Liver (tissue), 9 donors: ENCODE results near the gene FBN1. TPM values are rescaled to one million over a fixed set of nuclear protein-coding genes. Genes with fewer than 3 reads are reported as not detected.

Experiments used
- DNase-seq: peaks from one replicate; pipeline ENCODE4 v3.0.0-alpha.2; 2017; ENCODE audit warnings: low spot score
- H3K27ac ChIP-seq, 2 donors: one replicate each; pipeline ENCODE4 v1.7.0; 2013; ENCODE audit warnings: inconsistent platforms in 2 of 2, low read length in 2 of 2, control low read depth in 1 of 2, low read depth in 1 of 2, mild to moderate bottlenecking in 1 of 2
- H3K27me3 ChIP-seq, 4 donors: one replicate each; pipeline versions ENCODE4 v1.6.1 to v1.7.0; 2013; ENCODE audit warnings: low read length in 3 of 4, inconsistent platforms in 1 of 4, mild to moderate bottlenecking in 1 of 4, moderate library complexity in 1 of 4; ENCODE audit not compliant: control insufficient read depth in 4 of 4, insufficient read depth in 4 of 4
- H3K36me3 ChIP-seq, 4 donors: one replicate each; pipeline versions ENCODE4 v1.6.1 to v1.7.0; 2013; ENCODE audit warnings: low read length in 3 of 4, mild to moderate bottlenecking in 3 of 4, low read depth in 1 of 4, moderate library complexity in 1 of 4; ENCODE audit not compliant: control insufficient read depth in 4 of 4, insufficient read depth in 3 of 4
- H3K4me1 ChIP-seq, 4 donors: one replicate each; pipeline versions ENCODE4 v1.6.1 to v1.7.0; 2013; ENCODE audit warnings: low read length in 3 of 4, mild to moderate bottlenecking in 3 of 4, moderate library complexity in 1 of 4; ENCODE audit not compliant: control insufficient read depth in 4 of 4, insufficient read depth in 4 of 4
- H3K4me3 ChIP-seq, 3 donors: one replicate each; pipeline versions ENCODE4 v1.6.1 to v1.7.0; 2013; ENCODE audit warnings: low read length in 3 of 3, control low read depth in 1 of 3, low read depth in 1 of 3, mild to moderate bottlenecking in 1 of 3
- H3K9ac ChIP-seq, 2 donors: one replicate each; pipeline ENCODE4 v1.7.0; 2013; ENCODE audit warnings: low read length in 2 of 2, mild to moderate bottlenecking in 2 of 2, moderate library complexity in 2 of 2, control low read depth in 1 of 2, low read depth in 1 of 2
- H3K9me3 ChIP-seq, 4 donors: one replicate each; pipeline versions ENCODE4 v1.6.1 to v1.7.0; 2013; ENCODE audit warnings: low read length in 3 of 4; ENCODE audit not compliant: control insufficient read depth in 4 of 4
- EGR1 ChIP-seq, 2 donors: IDR thresholded peaks; 2 replicates each; pipeline ENCODE4 v1.6.1; 2016 to 2018; ENCODE audit warnings: antibody characterized with exemption in 2 of 2, low read depth in 2 of 2
- FOXA1 ChIP-seq: IDR thresholded peaks from 2 replicates; pipeline ENCODE4 v1.6.1; 2016; ENCODE audit warnings: antibody characterized with exemption
- FOXA2 ChIP-seq: IDR thresholded peaks from 2 replicates; pipeline ENCODE4 v1.6.1; 2016; ENCODE audit warnings: antibody characterized with exemption
- GABPA ChIP-seq, 2 donors: IDR thresholded peaks in 1 of 2; conservative IDR thresholded peaks in 1 of 2; 2 replicates each; pipeline ENCODE4 v1.6.1; 2016; ENCODE audit warnings: antibody characterized with exemption in 2 of 2, mild to moderate bottlenecking in 1 of 2, moderate library complexity in 1 of 2
- HNF4A ChIP-seq, 2 donors: conservative IDR thresholded peaks; 2 replicates each; pipeline ENCODE4 v1.6.1; 2016; ENCODE audit warnings: antibody characterized with exemption in 2 of 2, mild to moderate bottlenecking in 2 of 2
- HNF4G ChIP-seq: IDR thresholded peaks from 2 replicates; pipeline ENCODE4 v1.6.1; 2016; ENCODE audit warnings: antibody characterized with exemption
- JUND ChIP-seq, 2 donors: IDR thresholded peaks; 2 replicates each; pipeline ENCODE4 v1.6.1; 2016; ENCODE audit warnings: antibody characterized with exemption in 2 of 2
- NR2F2 ChIP-seq: IDR thresholded peaks from 2 replicates; pipeline ENCODE4 v1.6.1; 2016; ENCODE audit warnings: antibody characterized with exemption
- RAD21 ChIP-seq, 2 donors: IDR thresholded peaks; 2 replicates each; pipeline ENCODE4 v1.6.1; 2016; ENCODE audit warnings: antibody characterized with exemption in 2 of 2, mild to moderate bottlenecking in 2 of 2
- RXRA ChIP-seq, 2 donors: IDR thresholded peaks; 2 replicates each; pipeline ENCODE4 v1.6.1; 2017 to 2018; ENCODE audit warnings: antibody characterized with exemption in 2 of 2, mild to moderate bottlenecking in 1 of 2
- SP1 ChIP-seq: IDR thresholded peaks from 2 replicates; pipeline ENCODE4 v1.6.1; 2018; ENCODE audit warnings: antibody characterized with exemption, mild to moderate bottlenecking
- TAF1 ChIP-seq: conservative IDR thresholded peaks from 2 replicates; pipeline ENCODE4 v1.6.1; 2016; ENCODE audit warnings: antibody characterized with exemption, mild to moderate bottlenecking
- YY1 ChIP-seq: IDR thresholded peaks from 2 replicates; pipeline ENCODE4 v1.6.1; 2016; ENCODE audit warnings: antibody characterized with exemption, mild to moderate bottlenecking
- ZBTB33 ChIP-seq: IDR thresholded peaks from 2 replicates; pipeline ENCODE4 v1.6.1; 2016; ENCODE audit warnings: antibody characterized with exemption
- WGBS: extraction: QIAGEN DNeasy Blood & Tissue Kit; methylation state at CpG from one replicate; pipeline ENCODE4 v1.1.7; 2013; 5-methylcytosine and 5-hydroxymethylcytosine counted together
- polyA plus RNA-seq, 2 donors: library from polyadenylated mRNA; stranded (reverse) in 1 of 2; unstranded in 1 of 2; fragments of 200-250 nt in 1 of 2; fragments of >200 nt in 1 of 2; fragmentation: Nextera tagmentation in 1 of 2; extraction: Ambion mirVana in 1 of 2; gene quantifications; one replicate each; pipeline versions ENCODE4 v1.2.1 to v1.2.3, GENCODE V29; 2013 to 2015
- total RNA-seq, 2 donors: library from RNA; depleted of rRNA; stranded (reverse); fragments of >200 nt; gene quantifications; one replicate each; pipeline ENCODE4 v1.2.3, GENCODE V29; 2014
- TF ChIP-seq, protein P1 (sequence below): fragments of 150-350 bp; IDR thresholded peaks from 2 replicates; pipeline ENCODE4 v1.5.1; 2017; ENCODE audit warnings: improper control_type of control experiment, low read depth, low read length; ENCODE audit not compliant: missing input control
- TF ChIP-seq, protein P2 (sequence below): IDR thresholded peaks from 2 replicates; pipeline ENCODE4 v1.6.1; 2016; ENCODE audit warnings: antibody characterized with exemption
- TF ChIP-seq, protein P3 (sequence below): IDR thresholded peaks from 2 replicates; pipeline ENCODE4 v1.6.1; 2016; ENCODE audit warnings: antibody characterized with exemption, mild to moderate bottlenecking
- TF ChIP-seq, protein P4 (sequence below): IDR thresholded peaks from 2 replicates; pipeline ENCODE4 v1.6.1; 2016; ENCODE audit warnings: antibody characterized with exemption
- donor health status: healthy.
- donor health status: healthy.
- donor health status: healthy.
- donor health status: healthy.
- donor health status: healthy.

FBN1 gene
- total and polyA plus RNA-seq, 4 donors = 1.3 to 20.1 (median 12.4) TPM

DNA sequence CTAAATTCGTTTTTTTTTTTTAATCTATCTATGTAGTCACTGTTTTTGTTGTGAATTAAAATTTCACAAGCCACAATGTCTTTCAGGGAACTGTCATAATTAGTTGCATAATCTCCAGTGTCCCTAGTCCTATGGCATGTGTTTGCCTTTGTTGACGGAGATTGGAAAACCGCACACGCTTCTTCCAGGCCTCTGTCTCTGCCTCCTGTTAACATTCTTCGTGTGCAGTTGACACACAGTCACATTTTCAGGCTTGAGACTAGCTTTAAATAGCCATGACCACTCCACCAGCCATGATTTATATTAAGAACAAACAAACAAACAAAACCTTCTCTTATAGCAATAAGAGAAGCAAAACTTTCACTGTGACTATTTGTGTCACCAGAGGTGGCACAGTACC, 174.4 kb downstream of the FBN1 start:
- no peaks in the 10 kb centered on the region for H3K9me3 ChIP-seq
- TF ChIP-seq FOXA1 (no peak), HNF4A (conservative IDR thresholded peaks at IDR 0.05) (no peak), EGR1 (IDR thresholded peaks at IDR 0.05; ENCODE audit: low read depth in 2 of 2) (no peak), RAD21 (IDR thresholded peaks at IDR 0.05) (no peak), TAF1 (no peak), YY1 (no peak), GABPA (IDR thresholded peaks at IDR 0.05 in 1 of 2, conservative IDR thresholded peaks at IDR 0.05 in 1 of 2) (no peak), JUND (IDR thresholded peaks at IDR 0.05) (no peak), ZBTB33 (no peak), NR2F2 (no peak), HNF4G (no peak), SP1 (no peak), FOXA2 (no peak), RXRA (IDR thresholded peaks at IDR 0.05) (no peak)
- TF ChIP-seq, protein P1, sequence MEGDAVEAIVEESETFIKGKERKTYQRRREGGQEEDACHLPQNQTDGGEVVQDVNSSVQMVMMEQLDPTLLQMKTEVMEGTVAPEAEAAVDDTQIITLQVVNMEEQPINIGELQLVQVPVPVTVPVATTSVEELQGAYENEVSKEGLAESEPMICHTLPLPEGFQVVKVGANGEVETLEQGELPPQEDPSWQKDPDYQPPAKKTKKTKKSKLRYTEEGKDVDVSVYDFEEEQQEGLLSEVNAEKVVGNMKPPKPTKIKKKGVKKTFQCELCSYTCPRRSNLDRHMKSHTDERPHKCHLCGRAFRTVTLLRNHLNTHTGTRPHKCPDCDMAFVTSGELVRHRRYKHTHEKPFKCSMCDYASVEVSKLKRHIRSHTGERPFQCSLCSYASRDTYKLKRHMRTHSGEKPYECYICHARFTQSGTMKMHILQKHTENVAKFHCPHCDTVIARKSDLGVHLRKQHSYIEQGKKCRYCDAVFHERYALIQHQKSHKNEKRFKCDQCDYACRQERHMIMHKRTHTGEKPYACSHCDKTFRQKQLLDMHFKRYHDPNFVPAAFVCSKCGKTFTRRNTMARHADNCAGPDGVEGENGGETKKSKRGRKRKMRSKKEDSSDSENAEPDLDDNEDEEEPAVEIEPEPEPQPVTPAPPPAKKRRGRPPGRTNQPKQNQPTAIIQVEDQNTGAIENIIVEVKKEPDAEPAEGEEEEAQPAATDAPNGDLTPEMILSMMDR = no peak
- TF ChIP-seq, protein P2, sequence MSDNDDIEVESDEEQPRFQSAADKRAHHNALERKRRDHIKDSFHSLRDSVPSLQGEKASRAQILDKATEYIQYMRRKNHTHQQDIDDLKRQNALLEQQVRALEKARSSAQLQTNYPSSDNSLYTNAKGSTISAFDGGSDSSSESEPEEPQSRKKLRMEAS = no peak
- TF ChIP-seq, protein P3, sequence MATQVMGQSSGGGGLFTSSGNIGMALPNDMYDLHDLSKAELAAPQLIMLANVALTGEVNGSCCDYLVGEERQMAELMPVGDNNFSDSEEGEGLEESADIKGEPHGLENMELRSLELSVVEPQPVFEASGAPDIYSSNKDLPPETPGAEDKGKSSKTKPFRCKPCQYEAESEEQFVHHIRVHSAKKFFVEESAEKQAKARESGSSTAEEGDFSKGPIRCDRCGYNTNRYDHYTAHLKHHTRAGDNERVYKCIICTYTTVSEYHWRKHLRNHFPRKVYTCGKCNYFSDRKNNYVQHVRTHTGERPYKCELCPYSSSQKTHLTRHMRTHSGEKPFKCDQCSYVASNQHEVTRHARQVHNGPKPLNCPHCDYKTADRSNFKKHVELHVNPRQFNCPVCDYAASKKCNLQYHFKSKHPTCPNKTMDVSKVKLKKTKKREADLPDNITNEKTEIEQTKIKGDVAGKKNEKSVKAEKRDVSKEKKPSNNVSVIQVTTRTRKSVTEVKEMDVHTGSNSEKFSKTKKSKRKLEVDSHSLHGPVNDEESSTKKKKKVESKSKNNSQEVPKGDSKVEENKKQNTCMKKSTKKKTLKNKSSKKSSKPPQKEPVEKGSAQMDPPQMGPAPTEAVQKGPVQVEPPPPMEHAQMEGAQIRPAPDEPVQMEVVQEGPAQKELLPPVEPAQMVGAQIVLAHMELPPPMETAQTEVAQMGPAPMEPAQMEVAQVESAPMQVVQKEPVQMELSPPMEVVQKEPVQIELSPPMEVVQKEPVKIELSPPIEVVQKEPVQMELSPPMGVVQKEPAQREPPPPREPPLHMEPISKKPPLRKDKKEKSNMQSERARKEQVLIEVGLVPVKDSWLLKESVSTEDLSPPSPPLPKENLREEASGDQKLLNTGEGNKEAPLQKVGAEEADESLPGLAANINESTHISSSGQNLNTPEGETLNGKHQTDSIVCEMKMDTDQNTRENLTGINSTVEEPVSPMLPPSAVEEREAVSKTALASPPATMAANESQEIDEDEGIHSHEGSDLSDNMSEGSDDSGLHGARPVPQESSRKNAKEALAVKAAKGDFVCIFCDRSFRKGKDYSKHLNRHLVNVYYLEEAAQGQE = no peak
- TF ChIP-seq, protein P4, sequence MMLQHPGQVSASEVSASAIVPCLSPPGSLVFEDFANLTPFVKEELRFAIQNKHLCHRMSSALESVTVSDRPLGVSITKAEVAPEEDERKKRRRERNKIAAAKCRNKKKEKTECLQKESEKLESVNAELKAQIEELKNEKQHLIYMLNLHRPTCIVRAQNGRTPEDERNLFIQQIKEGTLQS = no peak
- H3K36me3 ChIP-seq = peaks cover 0 to 2% (median 0%) of the 10 kb centered on the region in 4 donors
- DNase-seq = no peak
- 86% methylated on average over 5 of the region's 5 CpGs for WGBS
- no peaks in the 10 kb centered on the region for H3K27me3 ChIP-seq
- no peak overlapping the region for H3K4me3 ChIP-seq
- no peak overlapping the region for H3K27ac ChIP-seq
- no peaks in the 10 kb centered on the region for H3K4me1 ChIP-seq
- no peak overlapping the region for H3K9ac ChIP-seq
